ENCODE data around the gene EXOSC10. TPM values are rescaled to one million over a fixed set of nuclear protein-coding genes. Genes with fewer than 3 reads are reported as not detected.

The EXOSC10 gene
- polyA plus RNA-seq, 1 of the 3 experiments (the other 2 are of a cell fraction), result 62.5 TPM

GRCh38 chr1:11068600-11069473, 30.8 kb downstream of the EXOSC10 start (continued):
- no peak for TF ChIP-seq RCOR1 (IDR thresholded peaks at IDR 0.05; ENCODE audit: low read length)

- 97% methylated on average over 14 of the region's 18 CpGs for WGBS (ENCODE audit: low lambda C conversion rate)
- Histone ChIP-seq H3K36me3 (replicated peaks in 1 of 2; ENCODE audit: control insufficient read depth in 1 of 2, insufficient read depth in 2 of 2, low read length in 1 of 2) (peaks cover 47 to 59% of the 10 kb centered on the region in 2 experiments), H4K20me1 (ENCODE audit: insufficient read depth) (no peaks in the 10 kb centered on the region), H3K27ac (ENCODE audit: low read depth in 2 of 2, low read length in 1 of 2) (no peak overlapping the region), H3F3A (replicated peaks; ENCODE audit: insufficient read depth) (peaks cover 9% of the 10 kb centered on the region), H3K4me1 (ENCODE audit: control insufficient read depth in 1 of 2, insufficient read depth in 2 of 2, low read depth in 1 of 2, low read length in 1 of 2) (no peaks in the 10 kb centered on the region), H2AFZ (ENCODE audit: low read depth) (no peak overlapping the region), H3K9me2 (no peaks in the 10 kb centered on the region), H3K9ac (no peak overlapping the region), H3K4me3 (ENCODE audit: low read depth in 2 of 2, low read length in 1 of 2) (no peak overlapping the region), H3K79me2 (ENCODE audit: insufficient read depth) (no peaks in the 10 kb centered on the region), H3K27me3 (ENCODE audit: insufficient read depth) (no peaks in the 10 kb centered on the region), H3K4me2 (no peak overlapping the region), H3K9me3 (no peaks in the 10 kb centered on the region)
- no peak for DNase-seq
- ChIA-PET POLR2A (interaction anchor here (0.6 kb wide), 1 partner anchor 15 kb away, joined by 3 read pairs; no protein-coding TSS in a partner anchor), CTCF (interaction anchor here (1.1 to 3.4 kb wide), 2 partner anchors 30 to 153 kb away, joined by 3 to 17 read pairs; no protein-coding TSS in a partner anchor)
- TF ChIP-seq RFX5 (IDR thresholded peaks at IDR 0.05; ENCODE audit: low read length), result no peak
These were observed 31.7 kb downstream of the EXOSC10 start for GRCh38 chr1:11067716-11068599.

DNA sequence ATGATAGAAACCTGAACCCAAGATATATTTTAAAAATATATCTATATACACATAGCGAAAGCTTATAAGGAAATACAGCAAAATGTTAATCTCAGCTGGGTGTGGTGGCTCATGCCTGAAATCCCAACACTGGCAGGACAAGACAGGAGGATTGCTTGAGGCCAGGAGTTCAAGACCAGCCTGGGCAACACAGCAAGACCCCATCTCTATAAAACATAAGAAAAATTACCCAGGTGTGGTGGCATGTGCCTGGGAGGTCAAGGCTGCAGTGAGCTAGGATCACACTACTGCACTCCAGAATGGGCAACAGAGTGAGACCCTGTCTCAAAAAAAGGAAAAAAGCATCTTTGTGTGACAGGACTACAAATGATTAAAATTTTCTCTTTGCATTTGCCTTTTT, 33.9 kb downstream of the EXOSC10 start:
- WGBS (ENCODE audit: low lambda C conversion rate), result 96% methylated on average over 1 of the region's 1 CpG
- Histone ChIP-seq H2AFZ (ENCODE audit: low read depth) (no peak overlapping the region), H3F3A (replicated peaks; ENCODE audit: insufficient read depth) (peaks cover 9% of the 10 kb centered on the region), H3K4me1 (ENCODE audit: control insufficient read depth in 1 of 2, insufficient read depth in 2 of 2, low read depth in 1 of 2, low read length in 1 of 2) (peaks cover 4 to 5% of the 10 kb centered on the region in 2 experiments; a peak in 3 of 4 replicates), H3K27me3 (ENCODE audit: insufficient read depth) (no peaks in the 10 kb centered on the region), H3K27ac (ENCODE audit: low read depth in 2 of 2, low read length in 1 of 2) (no peak overlapping the region), H3K79me2 (ENCODE audit: insufficient read depth) (peaks cover 9% of the 10 kb centered on the region; the same call in 1 of the 2 replicates), H3K4me2 (no peak overlapping the region), H3K9me2 (no peaks in the 10 kb centered on the region), H3K9ac (no peak overlapping the region), H3K36me3 (replicated peaks in 1 of 2; ENCODE audit: control insufficient read depth in 1 of 2, insufficient read depth in 2 of 2, low read length in 1 of 2) (peaks cover 39 to 43% of the 10 kb centered on the region in 2 experiments), H3K9me3 (no peaks in the 10 kb centered on the region), H3K4me3 (ENCODE audit: low read depth in 2 of 2, low read length in 1 of 2) (no peak overlapping the region), H4K20me1 (ENCODE audit: insufficient read depth) (no peaks in the 10 kb centered on the region)
- CTCF ChIA-PET, result interaction anchor here (2.5 kb wide), 1 partner anchor 28 kb away, joined by 11 read pairs; no protein-coding TSS in a partner anchor
- TF ChIP-seq FOXJ3 (CRISPR knock-in tag; IDR thresholded peaks at IDR 0.05) (no peak), RFX5 (IDR thresholded peaks at IDR 0.05; ENCODE audit: low read length) (no peak), MEF2A (IDR thresholded peaks at IDR 0.05; ENCODE audit: borderline replicate concordance, low read depth) (no peak), IRF3 (IDR thresholded peaks at IDR 0.05; ENCODE audit: low read depth, low read length) (no peak), USF2 (IDR thresholded peaks at IDR 0.05; ENCODE audit: borderline replicate concordance, low read depth, low read length) (no peak), RCOR1 (IDR thresholded peaks at IDR 0.05; ENCODE audit: low read length) (no peak), SIN3A (IDR thresholded peaks at IDR 0.05; ENCODE audit: borderline replicate concordance, low read depth, low read length) (no peak), TEAD4 (IDR thresholded peaks at IDR 0.05; ENCODE audit: borderline replicate concordance, insufficient read depth) (no peak), MAX (IDR thresholded peaks at IDR 0.05; ENCODE audit: low read depth) (no peak), RXRA (IDR thresholded peaks at IDR 0.05; ENCODE audit: borderline replicate concordance, low read depth) (no peak), TCF12 (IDR thresholded peaks at IDR 0.05) (no peak), ELF1 (IDR thresholded peaks at IDR 0.05) (no peak), EP300 (IDR thresholded peaks at IDR 0.05; ENCODE audit: borderline replicate concordance in 1 of 2, low read depth in 1 of 2, low read length in 1 of 2) (no peak), FOSL2 (IDR thresholded peaks at IDR 0.05; ENCODE audit: borderline replicate concordance, low read depth) (no peak), FOXM1 (IDR thresholded peaks at IDR 0.05; ENCODE audit: low read depth) (no peak)
- TF ChIP-seq, protein P1, sequence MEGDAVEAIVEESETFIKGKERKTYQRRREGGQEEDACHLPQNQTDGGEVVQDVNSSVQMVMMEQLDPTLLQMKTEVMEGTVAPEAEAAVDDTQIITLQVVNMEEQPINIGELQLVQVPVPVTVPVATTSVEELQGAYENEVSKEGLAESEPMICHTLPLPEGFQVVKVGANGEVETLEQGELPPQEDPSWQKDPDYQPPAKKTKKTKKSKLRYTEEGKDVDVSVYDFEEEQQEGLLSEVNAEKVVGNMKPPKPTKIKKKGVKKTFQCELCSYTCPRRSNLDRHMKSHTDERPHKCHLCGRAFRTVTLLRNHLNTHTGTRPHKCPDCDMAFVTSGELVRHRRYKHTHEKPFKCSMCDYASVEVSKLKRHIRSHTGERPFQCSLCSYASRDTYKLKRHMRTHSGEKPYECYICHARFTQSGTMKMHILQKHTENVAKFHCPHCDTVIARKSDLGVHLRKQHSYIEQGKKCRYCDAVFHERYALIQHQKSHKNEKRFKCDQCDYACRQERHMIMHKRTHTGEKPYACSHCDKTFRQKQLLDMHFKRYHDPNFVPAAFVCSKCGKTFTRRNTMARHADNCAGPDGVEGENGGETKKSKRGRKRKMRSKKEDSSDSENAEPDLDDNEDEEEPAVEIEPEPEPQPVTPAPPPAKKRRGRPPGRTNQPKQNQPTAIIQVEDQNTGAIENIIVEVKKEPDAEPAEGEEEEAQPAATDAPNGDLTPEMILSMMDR (IDR thresholded peaks at IDR 0.05), result no peak
- POLR2A ChIA-PET, result no interaction called here
- DNase-seq, result no peak
